Astrocyte of the spinal cord (primary cell): ENCODE results near the gene ZBTB21.

Experiments
- DNase-seq: peaks from one replicate; pipeline ENCODE4 v3.0.0; 2011; ENCODE audit warnings: low read depth, low spot score
- H3K4me3 ChIP-seq: 2 replicates; pipeline ENCODE4 v1.5.1; 2011; ENCODE audit warnings: low read depth, mild to moderate bottlenecking, low read length, moderate library complexity
- in situ Hi-C: cut with HindIII; loops from 2 replicates; pipeline ENCODE4 v1.10.0; 2017; ENCODE audit warnings: low sequenced_read_pairs
- TF ChIP-seq, protein P1 (sequence below): IDR thresholded peaks from 2 replicates; pipeline ENCODE4 v1.5.1; 2012; ENCODE audit warnings: low read depth, mild to moderate bottlenecking, low read length, inconsistent platforms

The ZBTB21 gene

DNA sequence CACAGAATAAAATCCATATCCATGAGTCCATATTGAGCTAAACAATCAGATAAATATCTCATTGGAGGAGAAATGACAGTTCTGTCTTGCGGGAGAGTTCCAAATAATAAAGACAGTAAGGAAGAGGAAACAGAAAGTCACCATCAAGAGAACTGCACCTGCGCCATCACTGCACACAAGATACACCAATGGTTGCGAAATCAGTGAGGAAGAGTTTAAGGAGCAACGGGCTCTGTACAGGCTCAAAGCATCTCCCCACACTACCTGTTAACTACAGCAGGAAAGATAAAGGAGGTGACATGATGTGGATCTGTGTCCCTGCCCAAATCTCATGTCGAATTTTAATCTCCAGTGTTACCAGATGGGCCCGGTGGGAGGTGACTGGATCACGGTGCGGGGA, 64.2 kb downstream of the ZBTB21 start:
- no peak overlapping the region for H3K4me3 ChIP-seq
- TF ChIP-seq, protein P1, sequence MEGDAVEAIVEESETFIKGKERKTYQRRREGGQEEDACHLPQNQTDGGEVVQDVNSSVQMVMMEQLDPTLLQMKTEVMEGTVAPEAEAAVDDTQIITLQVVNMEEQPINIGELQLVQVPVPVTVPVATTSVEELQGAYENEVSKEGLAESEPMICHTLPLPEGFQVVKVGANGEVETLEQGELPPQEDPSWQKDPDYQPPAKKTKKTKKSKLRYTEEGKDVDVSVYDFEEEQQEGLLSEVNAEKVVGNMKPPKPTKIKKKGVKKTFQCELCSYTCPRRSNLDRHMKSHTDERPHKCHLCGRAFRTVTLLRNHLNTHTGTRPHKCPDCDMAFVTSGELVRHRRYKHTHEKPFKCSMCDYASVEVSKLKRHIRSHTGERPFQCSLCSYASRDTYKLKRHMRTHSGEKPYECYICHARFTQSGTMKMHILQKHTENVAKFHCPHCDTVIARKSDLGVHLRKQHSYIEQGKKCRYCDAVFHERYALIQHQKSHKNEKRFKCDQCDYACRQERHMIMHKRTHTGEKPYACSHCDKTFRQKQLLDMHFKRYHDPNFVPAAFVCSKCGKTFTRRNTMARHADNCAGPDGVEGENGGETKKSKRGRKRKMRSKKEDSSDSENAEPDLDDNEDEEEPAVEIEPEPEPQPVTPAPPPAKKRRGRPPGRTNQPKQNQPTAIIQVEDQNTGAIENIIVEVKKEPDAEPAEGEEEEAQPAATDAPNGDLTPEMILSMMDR, result no peak
- in situ Hi-C loops, result no loop called here
- no peak for DNase-seq

- TF ChIP-seq, protein P1, result no peak
- no peak overlapping the region for H3K4me3 ChIP-seq
- DNase-seq, result no peak
- in situ Hi-C loops, result no loop called here
These were observed 66.3 kb downstream of the ZBTB21 start for GRCh38 chr21:41943851-41944250.

- DNase-seq, result no peak
- TF ChIP-seq, protein P1, result no peak
- H3K4me3 ChIP-seq, result no peak overlapping the region
- in situ Hi-C loops, result no loop called here
These were observed 67.7 kb downstream of the ZBTB21 start for GRCh38 chr21:41942457-41942856.

DNA sequence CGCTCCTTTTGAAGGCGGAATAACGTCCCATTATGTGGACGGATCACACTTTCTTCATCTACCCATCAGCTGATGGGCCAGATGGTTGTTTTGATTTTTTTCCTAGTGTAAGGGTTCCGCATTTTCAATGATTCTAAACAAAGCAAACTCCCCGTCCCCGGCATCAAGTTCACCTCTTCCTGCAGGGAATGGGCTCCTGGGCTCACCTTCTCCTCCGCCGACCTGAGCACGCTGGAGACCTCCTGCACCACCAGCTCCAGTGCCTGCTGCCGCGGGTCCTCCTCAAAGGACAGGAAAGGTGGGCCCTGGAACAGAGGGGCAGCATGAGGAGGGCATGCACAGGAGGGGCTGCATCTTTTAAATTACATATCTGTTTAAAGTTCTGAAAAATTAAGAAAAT, 68.2 kb downstream of the ZBTB21 start:
- in situ Hi-C loops, result no loop called here
- H3K4me3 ChIP-seq, result no peak overlapping the region
- TF ChIP-seq, protein P1, result no peak
- DNase-seq, result no peak

DNA sequence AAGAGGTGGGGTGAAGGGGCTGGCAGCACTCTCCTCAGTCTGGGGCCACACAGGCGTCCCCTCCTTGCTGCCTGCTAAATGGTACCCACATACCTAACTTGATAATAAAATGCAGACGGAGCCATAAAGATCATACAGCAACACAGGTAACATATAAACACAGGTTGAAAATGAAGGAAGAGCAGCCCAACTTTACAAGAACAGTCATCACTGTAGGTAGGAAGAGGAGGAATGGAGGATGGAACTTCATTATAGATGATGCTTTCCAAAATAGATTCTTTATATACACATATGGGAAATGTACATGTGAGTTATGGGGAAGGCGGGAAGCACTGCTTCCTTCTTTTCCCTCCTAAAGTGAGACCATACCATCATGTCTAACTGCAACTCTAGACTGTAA, 69.7 kb downstream of the ZBTB21 start:
- no peak overlapping the region for H3K4me3 ChIP-seq
- in situ Hi-C loops, result no loop called here
- no peak for DNase-seq
- TF ChIP-seq, protein P1, result no peak

DNA sequence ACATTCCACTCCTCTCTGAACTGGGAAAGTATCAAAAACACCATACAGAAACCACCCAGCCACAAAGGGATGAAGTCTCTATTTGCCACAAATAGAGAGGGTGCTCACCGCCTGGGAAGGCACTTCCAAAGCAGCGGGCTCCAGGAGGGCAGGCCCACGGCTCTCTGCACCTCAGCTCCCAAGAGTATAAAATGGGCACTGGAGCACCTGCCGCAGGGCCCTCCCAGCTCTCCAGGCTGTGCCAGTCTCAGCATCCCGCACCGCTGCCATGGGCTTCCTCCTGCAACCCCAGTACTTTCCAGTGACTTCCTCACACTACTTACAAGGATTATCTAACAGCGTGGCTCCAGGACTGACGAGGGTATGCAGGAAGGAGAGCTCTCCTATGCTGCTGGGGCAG, 70.8 kb downstream of the ZBTB21 start:
- TF ChIP-seq, protein P1, result no peak
- no peak for DNase-seq
- in situ Hi-C loops, result no loop called here
- no peak overlapping the region for H3K4me3 ChIP-seq
